D721Med (cell line): Measurements from ENCODE around the gene TUBA1B.
A peak's percentile ranks its signal among the peaks of the same experiment; 100 is the strongest.

Source experiments
- DNase-seq: peaks from one replicate; pipeline ENCODE4 v3.0.0; 2011; ENCODE audit warnings: low spot score; ENCODE audit not compliant: insufficient read length
- FAIRE-seq: peaks from 2 replicates; lab custom pipeline; 2011; peaks lifted over from hg19 to GRCh38; lab: Jason Lieb, UNC
- TF ChIP-seq, protein P1 (sequence below): IDR thresholded peaks from 2 replicates; pipeline ENCODE4 v1.5.1; 2012; ENCODE audit warnings: mild to moderate bottlenecking, control low read depth; ENCODE audit not compliant: insufficient read depth; ENCODE audit errors: missing control alignments

Gene TUBA1B

DNA sequence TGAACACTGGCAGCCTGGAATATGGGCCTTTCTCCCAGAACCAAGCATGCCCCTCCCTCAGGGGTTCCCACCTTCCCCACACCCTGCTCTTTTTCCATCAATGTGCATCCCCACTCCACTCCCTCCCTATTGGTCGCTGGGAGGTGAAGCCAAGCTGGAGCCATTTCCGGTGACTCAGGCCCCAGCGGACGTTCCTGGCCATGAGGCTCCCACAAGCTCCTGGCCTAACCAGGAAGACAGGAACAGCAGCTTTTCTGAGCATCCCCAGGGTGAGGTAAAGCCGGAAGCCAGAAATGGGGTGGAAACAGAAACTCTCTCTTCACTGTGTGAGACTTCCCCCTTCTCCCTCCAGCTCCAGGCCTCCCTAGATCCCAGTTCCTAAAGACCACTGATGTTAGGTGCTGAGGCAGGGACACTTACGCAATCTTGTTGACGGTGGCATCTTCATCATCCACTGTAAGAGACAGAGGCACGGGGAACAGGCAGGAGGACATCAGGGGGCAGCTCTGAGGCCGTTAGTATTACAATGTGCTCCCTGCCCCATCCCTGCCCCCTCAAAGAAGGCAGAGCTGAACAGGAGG, 25.6 kb downstream of the TUBA1B start:
- TF ChIP-seq, protein P1, sequence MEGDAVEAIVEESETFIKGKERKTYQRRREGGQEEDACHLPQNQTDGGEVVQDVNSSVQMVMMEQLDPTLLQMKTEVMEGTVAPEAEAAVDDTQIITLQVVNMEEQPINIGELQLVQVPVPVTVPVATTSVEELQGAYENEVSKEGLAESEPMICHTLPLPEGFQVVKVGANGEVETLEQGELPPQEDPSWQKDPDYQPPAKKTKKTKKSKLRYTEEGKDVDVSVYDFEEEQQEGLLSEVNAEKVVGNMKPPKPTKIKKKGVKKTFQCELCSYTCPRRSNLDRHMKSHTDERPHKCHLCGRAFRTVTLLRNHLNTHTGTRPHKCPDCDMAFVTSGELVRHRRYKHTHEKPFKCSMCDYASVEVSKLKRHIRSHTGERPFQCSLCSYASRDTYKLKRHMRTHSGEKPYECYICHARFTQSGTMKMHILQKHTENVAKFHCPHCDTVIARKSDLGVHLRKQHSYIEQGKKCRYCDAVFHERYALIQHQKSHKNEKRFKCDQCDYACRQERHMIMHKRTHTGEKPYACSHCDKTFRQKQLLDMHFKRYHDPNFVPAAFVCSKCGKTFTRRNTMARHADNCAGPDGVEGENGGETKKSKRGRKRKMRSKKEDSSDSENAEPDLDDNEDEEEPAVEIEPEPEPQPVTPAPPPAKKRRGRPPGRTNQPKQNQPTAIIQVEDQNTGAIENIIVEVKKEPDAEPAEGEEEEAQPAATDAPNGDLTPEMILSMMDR = no peak
- no peak for DNase-seq
- FAIRE-seq = no peak

DNA sequence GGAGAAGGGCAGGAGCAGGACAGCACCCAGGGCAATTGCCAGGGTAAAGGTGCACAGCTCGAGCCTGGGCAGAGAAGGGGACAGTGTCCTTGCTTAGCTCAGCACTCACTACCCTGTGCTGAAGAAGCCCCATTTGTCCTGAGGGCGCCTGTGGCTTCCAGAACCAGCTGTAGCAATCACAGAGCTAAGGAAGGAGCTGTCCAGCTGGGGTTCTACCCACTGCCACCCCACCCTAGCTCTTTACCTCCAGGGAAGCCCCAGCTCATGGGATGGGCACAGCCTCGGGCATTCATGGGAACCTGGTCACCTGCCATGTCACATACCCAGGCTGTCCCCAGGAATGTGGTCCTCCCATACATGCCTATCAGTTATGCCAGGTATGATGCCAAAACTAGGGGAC, 26.4 kb downstream of the TUBA1B start:
- no peak for FAIRE-seq
- no peak for DNase-seq
- TF ChIP-seq, protein P1 = no peak

DNA sequence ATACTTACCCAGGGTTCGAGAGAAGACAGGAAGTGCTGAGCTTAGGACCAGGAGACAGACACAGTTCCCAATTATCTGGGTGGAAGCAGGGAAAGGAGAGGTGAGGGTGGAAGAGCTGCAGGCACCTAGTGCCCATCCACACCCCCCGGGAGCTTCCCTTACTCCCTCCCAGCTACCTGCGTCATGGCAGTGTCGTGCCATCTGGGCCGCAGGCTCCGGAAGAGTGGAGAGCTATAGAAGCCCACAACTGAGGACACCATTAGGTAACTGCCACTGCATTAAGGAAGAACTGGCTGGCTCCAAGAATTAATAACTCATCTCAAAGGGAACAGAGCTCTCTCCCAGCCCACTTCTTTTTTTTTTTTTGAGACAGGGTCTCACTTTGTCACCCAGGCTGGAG, 30.8 kb downstream of the TUBA1B start:
- DNase-seq (no peak), FAIRE-seq (no peak)
- TF ChIP-seq, protein P1 = no peak

DNA sequence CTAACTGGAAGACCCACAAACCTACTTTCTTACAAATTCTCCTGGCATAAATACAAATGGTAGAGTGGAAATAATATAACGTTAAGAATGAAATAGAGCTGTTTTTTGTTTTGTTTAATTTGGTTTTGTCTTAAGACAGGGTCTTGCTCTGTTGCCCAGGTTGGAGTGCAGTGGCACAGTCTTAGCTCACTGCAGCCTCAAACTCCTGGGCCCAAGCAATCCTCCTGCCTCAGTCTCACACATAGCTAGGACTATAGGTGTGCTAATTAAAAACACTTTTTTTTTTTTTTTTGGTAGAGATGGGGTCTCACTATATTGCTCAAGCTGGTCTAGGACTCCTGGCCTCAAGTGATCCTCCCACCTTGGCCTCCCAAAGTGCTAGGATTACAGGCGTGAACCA, 32.5 kb downstream of the TUBA1B start:
- TF ChIP-seq, protein P1 = no peak
- DNase-seq (no peak), FAIRE-seq (no peak)

DNA sequence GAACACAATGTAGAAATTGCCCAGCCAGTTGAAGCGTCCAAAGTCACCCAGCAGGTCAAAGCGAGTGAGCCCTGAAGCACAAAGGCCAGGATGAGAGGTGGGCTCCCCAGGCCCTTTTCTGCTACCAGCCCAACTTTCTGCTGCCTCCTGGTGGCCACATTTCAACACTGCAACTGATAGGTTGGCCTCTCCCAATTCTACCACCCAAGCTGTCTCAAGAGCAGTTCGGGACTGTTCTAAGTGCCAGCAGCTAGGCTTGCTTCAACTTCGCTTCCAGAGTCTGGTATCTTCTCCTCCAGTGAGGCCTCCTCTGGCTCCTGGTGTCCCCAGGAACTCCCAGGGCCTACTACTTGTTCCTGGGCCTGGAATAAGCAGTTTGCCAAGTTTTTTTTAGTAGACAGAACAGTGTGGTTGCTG, 33.2 kb downstream of the TUBA1B start:
- TF ChIP-seq, protein P1 = peak; percentile 68
- DNase-seq (peak; percentile 63), FAIRE-seq (no peak)

DNA sequence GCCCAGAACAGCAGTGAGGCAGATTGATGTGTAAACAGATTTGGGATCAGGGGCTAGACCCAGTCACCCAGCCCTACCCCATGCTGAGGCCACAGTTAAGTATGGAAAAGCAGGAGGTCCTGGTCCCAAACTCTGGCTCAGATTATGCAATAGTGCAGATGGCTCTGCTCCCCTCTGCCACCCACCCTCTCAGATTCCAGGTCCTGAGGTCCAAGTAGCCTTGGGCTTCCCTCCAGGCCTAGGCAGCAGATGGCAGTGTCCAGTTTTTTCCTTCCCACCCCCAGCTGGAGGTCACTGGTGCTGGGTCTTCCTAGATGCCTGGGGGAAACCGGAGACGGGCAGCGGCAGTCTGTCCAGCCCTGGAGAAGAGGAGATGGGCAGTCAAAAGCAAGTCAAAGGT, 33.8 kb downstream of the TUBA1B start:
- FAIRE-seq = no peak

DNA sequence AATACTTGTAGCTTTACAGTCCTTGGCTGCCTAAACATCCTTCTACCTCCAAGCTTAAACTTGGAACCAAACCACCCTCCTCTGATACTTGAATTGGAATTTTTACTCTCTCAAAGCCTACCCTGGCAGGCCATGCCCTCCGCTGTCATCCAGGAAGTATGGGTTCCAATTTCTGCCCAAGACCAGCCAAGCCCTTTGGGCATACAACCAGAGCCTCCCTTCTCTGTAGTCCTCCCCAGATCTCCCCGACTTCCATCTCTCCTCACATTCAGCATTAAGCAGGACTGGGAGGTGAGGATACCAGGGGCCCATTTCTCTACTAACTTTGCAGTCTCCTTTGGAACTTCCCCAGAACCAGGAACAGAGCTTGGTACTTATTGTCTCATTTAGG, 36.2 kb downstream of the TUBA1B start:
- TF ChIP-seq, protein P1 = no peak
- no peak for FAIRE-seq
- DNase-seq = no peak

More for the DNA sequence above, 33.8 kb downstream of the TUBA1B start:
- no peak for DNase-seq
- TF ChIP-seq, protein P1 = no peak
